GM18498 (cell line): ENCODE results near the gene CNDP2.
"Not testable (repeated sequence)": the region's sequence is repeated elsewhere in the genome, so short reads cannot be mapped to it uniquely, and the experiment has no call there.

Experiments used
- ATAC-seq: cut with Tn5 transposase; IDR thresholded peaks from one replicate; pipeline ENCODE4 v1.9.1; 2021; ENCODE audit warnings: mild to moderate bottlenecking, moderate library complexity; ENCODE audit not compliant: unreplicated experiment

The CNDP2 gene

GRCh38 chr18:74515620-74516231, 19.6 kb downstream of the CNDP2 start:
- ATAC-seq, result no peak

DNA sequence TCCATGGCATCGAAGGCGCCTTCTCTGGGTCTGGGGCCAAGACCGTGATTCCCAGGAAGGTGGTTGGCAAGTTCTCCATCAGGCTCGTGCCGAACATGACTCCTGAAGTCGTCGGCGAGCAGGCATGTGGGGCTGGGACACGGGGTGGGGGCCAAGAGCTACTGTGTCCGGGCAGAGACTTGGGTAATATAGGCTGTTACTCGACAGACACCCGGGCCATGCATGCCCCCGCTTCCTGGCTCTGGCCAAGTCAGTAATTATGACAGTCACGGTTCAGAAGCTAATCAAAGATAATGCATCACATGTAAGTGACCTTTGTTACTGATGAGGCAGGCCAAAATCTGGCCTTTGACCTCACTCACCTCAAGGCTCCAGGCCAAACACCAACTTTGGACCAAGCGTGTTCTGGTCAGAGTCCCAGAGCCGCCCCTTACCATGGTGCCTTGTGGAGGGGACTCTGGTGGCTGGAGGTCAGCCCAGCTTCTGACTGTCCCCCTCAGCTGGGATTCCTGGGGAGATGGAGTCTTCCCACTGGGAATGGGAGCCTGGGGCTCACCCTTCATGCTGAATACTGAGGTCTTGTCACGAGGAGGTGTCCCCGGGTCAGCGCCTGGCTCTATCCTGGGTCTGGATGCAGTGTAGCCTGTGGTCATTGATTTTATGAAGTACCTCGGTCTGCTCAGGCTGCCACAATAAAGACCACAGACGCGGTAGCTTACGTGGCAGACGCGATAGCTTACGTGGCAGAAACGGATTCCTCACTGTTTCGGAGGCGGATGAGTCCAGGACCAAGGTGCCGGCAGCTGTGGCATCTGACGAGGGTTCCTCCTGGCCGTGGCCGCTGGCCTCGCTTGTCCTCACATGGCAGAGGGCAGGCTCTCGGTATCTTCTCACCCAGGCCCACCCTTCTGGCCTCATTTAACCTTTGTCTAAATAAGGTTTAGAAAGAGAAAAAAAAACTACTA, 20.4 kb downstream of the CNDP2 start:
- ATAC-seq, result no peak

DNA sequence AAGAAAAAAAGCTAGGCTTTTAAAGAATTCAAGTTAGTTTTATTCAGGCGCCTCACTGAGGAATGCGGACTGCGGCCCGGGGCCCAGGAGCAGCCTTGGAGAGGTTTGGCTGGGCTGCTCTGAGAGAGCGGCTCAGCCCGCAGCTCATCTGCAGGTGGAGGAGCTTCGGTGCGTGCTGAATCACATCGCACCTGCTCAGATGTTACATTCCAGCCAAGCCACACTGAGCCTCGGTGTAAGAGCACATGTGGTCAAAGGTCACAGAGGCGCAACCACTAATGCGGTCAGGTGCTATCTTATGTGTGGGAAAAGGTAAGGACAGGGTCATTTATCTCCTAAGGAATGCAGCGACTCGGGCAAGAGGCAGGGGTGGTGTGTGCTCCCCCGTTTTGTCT, 21.1 kb downstream of the CNDP2 start:
- ATAC-seq, result no peak

GRCh38 chr18:74518456-74519295, 22.5 kb downstream of the CNDP2 start:
- no peak for ATAC-seq

GRCh38 chr18:74519320-74520095, 23.3 kb downstream of the CNDP2 start:
- no peak for ATAC-seq

DNA sequence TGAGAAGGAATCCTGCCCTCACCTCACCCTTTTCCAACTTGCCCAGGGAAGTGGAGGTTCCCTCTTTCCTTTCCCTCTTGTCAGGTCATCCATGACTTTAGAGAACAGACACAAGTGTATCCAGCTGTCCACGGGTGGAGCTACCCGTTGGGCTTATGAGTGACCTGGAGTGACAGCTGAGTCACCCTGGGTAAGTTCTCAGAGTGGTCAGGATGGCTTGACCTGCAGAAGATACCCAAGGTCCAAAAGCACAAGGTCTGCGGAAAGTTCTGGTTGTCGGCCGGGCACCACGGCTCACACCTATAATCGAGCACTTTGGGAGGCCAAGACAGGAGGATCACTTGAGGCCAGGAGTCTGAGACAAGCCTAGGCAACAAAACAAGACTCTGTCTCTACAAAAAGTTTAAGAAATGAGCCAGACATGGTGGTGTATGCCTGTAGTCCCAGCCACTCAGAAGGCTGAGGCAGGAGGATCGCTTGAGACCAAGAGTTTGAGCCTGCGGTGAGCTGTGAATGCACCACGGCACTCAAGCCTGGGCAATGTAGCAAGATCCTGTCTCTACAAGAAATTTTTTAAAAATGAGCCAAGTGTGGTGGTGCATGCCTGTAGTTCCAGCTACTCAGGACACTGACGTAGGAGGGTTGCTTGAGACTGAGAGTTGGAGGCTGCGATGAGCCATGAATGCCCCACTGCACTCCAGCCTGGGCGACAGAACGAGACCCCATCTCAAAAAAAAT, 24.1 kb downstream of the CNDP2 start:
- ATAC-seq, result no peak

GRCh38 chr18:74521068-74521725, 25.0 kb downstream of the CNDP2 start:
- no peak for ATAC-seq

GRCh38 chr18:74522635-74523548, 26.7 kb downstream of the CNDP2 start:
- ATAC-seq, result no peak

DNA sequence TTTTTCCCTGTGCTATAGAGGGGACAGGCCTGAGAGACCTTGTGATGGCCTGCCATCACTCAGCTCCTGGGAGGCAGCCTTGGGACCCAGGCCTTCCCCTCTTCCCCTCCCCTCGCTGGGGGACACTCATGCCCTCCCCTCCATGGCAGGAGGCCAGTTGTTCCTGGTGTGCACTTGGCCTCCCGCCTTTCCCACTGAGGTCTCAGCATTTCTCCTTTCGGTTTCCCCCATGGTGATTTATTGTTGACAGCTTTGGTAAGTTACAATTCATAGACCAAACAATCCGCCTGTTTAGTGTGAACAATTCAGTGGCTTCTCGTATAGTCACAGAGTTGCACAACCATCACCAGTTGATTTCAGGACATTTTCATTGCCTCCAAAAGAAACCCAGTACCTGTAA, 27.9 kb downstream of the CNDP2 start:
- ATAC-seq, result no peak

GRCh38 chr18:74524915-74525314, 28.8 kb downstream of the CNDP2 start:
- ATAC-seq, result not testable (repeated sequence)

DNA sequence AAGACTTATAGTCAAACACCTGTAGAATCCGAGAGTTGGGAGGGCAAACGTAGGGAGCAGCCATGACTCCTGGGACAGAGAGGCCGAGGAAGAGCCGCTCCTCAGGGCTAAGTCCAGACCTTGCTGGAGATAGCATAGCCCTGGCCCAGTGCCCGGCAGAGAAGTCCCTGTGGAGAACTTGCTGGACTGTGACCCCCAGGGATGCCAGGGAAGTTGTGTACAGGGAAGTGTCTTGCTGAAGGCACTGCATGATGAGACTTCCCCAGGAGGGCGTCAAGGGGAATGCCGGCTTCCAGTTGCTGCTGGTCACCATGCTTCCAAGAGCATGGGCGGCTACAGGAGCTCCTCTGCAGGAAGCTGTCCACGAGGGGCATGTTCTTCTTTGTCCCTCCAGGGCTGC, 29.6 kb downstream of the CNDP2 start:
- no peak for ATAC-seq

DNA sequence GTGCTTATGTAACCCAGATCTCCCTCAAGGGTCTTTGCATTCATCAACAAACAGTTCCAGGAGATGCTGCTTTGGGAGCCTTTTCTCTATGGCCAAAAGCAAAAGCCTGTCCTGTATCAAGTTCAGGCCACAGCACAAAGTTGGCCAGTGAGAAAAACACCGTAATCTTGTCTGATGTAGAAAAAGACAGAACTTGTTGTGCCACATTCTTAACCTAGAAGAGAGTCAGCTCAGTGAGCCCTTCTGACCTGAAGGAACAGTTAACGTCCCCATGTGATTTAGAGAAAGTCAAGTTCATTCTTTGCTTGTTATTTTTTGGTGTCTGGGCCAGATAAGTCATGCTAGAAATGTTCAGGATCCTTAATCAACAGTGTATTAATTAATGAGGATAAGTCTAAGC, 30.3 kb downstream of the CNDP2 start:
- no peak for ATAC-seq

DNA sequence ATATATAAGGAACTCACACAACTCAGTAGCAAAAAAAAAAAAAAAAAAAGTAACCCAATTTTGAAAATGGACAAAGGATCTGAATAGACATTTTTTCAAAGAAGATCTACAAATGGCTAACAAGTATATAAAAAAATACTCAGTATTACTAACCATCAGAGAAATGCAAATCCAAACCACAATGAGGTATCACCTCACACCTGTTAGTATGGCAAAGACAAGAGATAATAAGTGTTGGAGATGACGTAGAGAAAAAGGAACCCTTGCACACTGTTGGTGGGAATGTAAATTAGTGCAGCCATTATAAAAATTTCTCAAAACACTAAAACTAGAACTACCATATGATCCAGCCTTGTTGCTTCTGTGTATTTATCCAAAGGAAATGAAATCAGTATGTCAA, 32.3 kb downstream of the CNDP2 start:
- ATAC-seq, result peak; percentile 73

GRCh38 chr18:74528913-74529312, 32.8 kb downstream of the CNDP2 start:
- no peak for ATAC-seq

- ATAC-seq, result no peak
Measured at GRCh38 chr18:74529378-74529777, 33.2 kb downstream of the CNDP2 start.

DNA sequence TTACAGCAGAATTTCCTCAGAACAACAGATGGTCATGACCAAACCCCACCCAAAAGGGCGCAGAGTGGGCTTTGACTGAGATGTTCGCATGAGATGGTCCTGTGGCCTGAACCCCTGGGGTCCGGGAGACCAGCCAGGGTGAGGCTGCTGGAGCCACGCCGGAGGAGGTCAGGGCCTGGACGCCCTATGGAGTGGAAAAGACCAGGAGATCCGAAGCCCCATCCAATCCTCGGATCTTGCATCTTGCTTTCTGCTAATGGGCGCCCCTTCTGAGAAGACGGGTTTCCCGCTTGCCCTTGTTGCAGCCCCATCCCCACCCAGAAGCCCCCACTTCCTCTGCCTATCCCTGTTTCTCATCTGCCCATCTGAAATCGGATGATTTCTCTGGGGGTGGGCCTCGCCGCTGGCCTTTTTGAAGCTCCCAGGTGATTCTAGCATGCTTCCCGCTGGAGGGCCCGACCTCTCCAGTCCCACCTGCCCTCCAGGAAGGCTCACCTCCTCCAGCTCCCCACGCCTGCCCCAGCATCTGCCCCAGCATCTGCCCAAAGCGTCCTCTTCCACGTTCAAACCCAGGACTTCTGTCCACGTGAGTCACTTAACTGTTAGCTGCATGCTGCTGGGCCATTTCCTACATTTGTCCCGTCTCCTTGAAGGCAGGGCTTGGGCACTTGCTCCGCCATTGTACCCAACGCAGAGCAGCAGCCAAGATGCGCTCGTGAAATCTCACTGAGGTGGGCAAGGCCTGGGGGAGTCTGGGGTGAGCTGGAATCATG, 33.8 kb downstream of the CNDP2 start:
- ATAC-seq, result no peak

DNA sequence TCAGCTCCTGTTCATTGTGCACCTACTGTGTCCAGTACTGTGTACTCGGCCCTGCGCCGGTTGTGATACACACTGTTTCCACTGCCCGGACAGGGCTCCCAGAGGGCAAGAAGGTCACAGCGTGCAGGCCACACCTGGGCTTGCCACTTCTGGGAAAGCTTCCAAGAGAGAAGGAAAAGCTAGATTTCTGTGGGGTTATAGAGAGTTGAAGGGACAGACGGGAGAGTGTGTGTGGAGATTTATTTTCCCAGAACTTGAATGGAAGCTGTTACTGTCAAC, 34.4 kb downstream of the CNDP2 start:
- no peak for ATAC-seq

- ATAC-seq, result no peak
Measured at GRCh38 chr18:74531043-74531442, 34.9 kb downstream of the CNDP2 start.
